ENCODE results near the gene DOK5. TPM values are rescaled to one million over a fixed set of nuclear protein-coding genes. Genes with fewer than 3 reads are reported as not detected.

DOK5 gene
- total RNA-seq, 3 donors from 2014 or later (not counting 1 experiment from before 2014, with no cell fraction given), result not detected

- H3K9me3 ChIP-seq (ENCODE audit: control insufficient read depth, insufficient read depth, low read length), result no peaks in the 10 kb centered on the region
- no peak overlapping the region for H3K27ac ChIP-seq (ENCODE audit: low read length)
- H3K9me3 Mint-ChIP-seq, result no peaks in the 10 kb centered on the region
- 88% methylated on average over 5 of the region's 5 CpGs for WGBS (ENCODE audit: insufficient coverage)
- H3K36me3 Mint-ChIP-seq, result peaks cover 7% of the 10 kb centered on the region
- H3K27me3 ChIP-seq (ENCODE audit: control insufficient read depth, insufficient read depth, low read length), result peaks cover 13% of the 10 kb centered on the region
- H3K4me3 ChIP-seq (ENCODE audit: low read length), result no peak overlapping the region
- intact Hi-C loops (cut with micrococcal nuclease), result no loop called here
- no peaks in the 10 kb centered on the region for H3K4me1 ChIP-seq (ENCODE audit: control insufficient read depth, insufficient read depth, low read length)
- TF ChIP-seq CTCF (IDR thresholded peaks at IDR 0.05), result no peak
- no peak overlapping the region for H3K4me3 Mint-ChIP-seq
- H3K27me3 Mint-ChIP-seq (ENCODE audit: low read depth in 2 of 2), result peaks cover 42 to 43% of the 10 kb centered on the region in 2 donors
- no peaks in the 10 kb centered on the region for H3K4me1 Mint-ChIP-seq
- ATAC-seq, result no peak
- H3K27ac Mint-ChIP-seq, result no peak overlapping the region
- no peak for DNase-seq
- no peaks in the 10 kb centered on the region for H3K36me3 ChIP-seq (ENCODE audit: control insufficient read depth, insufficient read depth, low read length)
Observed at GRCh38 chr20:54472607-54473006, 2.8 kb upstream of the DOK5 start.

GRCh38 chr20:54473340-54473739, 2.1 kb upstream of the DOK5 start:
- H3K4me3 ChIP-seq (ENCODE audit: low read length), result no peak overlapping the region
- H3K9me3 Mint-ChIP-seq, result no peaks in the 10 kb centered on the region
- H3K27me3 ChIP-seq (ENCODE audit: control insufficient read depth, insufficient read depth, low read length), result peaks cover 13% of the 10 kb centered on the region
- WGBS (ENCODE audit: insufficient coverage), result 94% methylated on average over 6 of the region's 7 CpGs
- H3K4me1 ChIP-seq (ENCODE audit: control insufficient read depth, insufficient read depth, low read length), result no peaks in the 10 kb centered on the region
- DNase-seq (no peak), ATAC-seq (no peak)
- H3K36me3 ChIP-seq (ENCODE audit: control insufficient read depth, insufficient read depth, low read length), result no peaks in the 10 kb centered on the region
- no peak overlapping the region for H3K27ac Mint-ChIP-seq
- H3K36me3 Mint-ChIP-seq, result peaks cover 7% of the 10 kb centered on the region
- H3K27ac ChIP-seq (ENCODE audit: low read length), result no peak overlapping the region
- H3K4me1 Mint-ChIP-seq, result no peaks in the 10 kb centered on the region
- no peak overlapping the region for H3K4me3 Mint-ChIP-seq
- TF ChIP-seq CTCF (IDR thresholded peaks at IDR 0.05), result no peak
- H3K27me3 Mint-ChIP-seq (ENCODE audit: low read depth in 2 of 2), result peaks cover 43 to 47% of the 10 kb centered on the region in 2 donors
- H3K9me3 ChIP-seq (ENCODE audit: control insufficient read depth, insufficient read depth, low read length), result no peaks in the 10 kb centered on the region
- intact Hi-C loops (cut with micrococcal nuclease), result no loop called here

- ATAC-seq (no peak), DNase-seq (no peak)
- H3K36me3 Mint-ChIP-seq, result peaks cover 7% of the 10 kb centered on the region
- H3K9me3 Mint-ChIP-seq, result no peaks in the 10 kb centered on the region
- H3K4me1 Mint-ChIP-seq, result no peaks in the 10 kb centered on the region
- no peak for TF ChIP-seq CTCF (IDR thresholded peaks at IDR 0.05)
- H3K27me3 Mint-ChIP-seq (ENCODE audit: low read depth in 2 of 2), result peaks cover 47% of the 10 kb centered on the region in 2 donors
- intact Hi-C loops (cut with micrococcal nuclease), result no loop called here
- Histone ChIP-seq H3K36me3 (ENCODE audit: control insufficient read depth, insufficient read depth, low read length) (no peaks in the 10 kb centered on the region), H3K4me1 (ENCODE audit: control insufficient read depth, insufficient read depth, low read length) (no peaks in the 10 kb centered on the region), H3K9me3 (ENCODE audit: control insufficient read depth, insufficient read depth, low read length) (no peaks in the 10 kb centered on the region), H3K27ac (ENCODE audit: low read length) (no peak overlapping the region), H3K4me3 (ENCODE audit: low read length) (no peak overlapping the region), H3K27me3 (ENCODE audit: control insufficient read depth, insufficient read depth, low read length) (peaks cover 16% of the 10 kb centered on the region)
- H3K27ac Mint-ChIP-seq, result no peak overlapping the region
- H3K4me3 Mint-ChIP-seq, result no peak overlapping the region
- 50% methylated on average over 2 of the region's 3 CpGs for WGBS (ENCODE audit: insufficient coverage)
Observed at GRCh38 chr20:54474046-54474445, 1.3 kb upstream of the DOK5 start.

GRCh38 chr20:54474866-54475265, 527 bp upstream of the DOK5 start:
- Mint-ChIP-seq H3K4me3 (no peak overlapping the region), H3K27me3 (ENCODE audit: low read depth in 2 of 2) (peaks cover 51 to 54% of the 10 kb centered on the region in 2 donors), H3K9me3 (no peaks in the 10 kb centered on the region), H3K4me1 (no peaks in the 10 kb centered on the region), H3K27ac (no peak overlapping the region), H3K36me3 (peaks cover 7% of the 10 kb centered on the region)
- 25% methylated on average over 6 of the region's 10 CpGs for WGBS (ENCODE audit: insufficient coverage)
- TF ChIP-seq CTCF (IDR thresholded peaks at IDR 0.05), result no peak
- no peak for ATAC-seq
- no peak for DNase-seq
- Histone ChIP-seq H3K36me3 (ENCODE audit: control insufficient read depth, insufficient read depth, low read length) (no peaks in the 10 kb centered on the region), H3K9me3 (ENCODE audit: control insufficient read depth, insufficient read depth, low read length) (no peaks in the 10 kb centered on the region), H3K4me3 (ENCODE audit: low read length) (no peak overlapping the region), H3K27ac (ENCODE audit: low read length) (no peak overlapping the region), H3K4me1 (ENCODE audit: control insufficient read depth, insufficient read depth, low read length) (no peaks in the 10 kb centered on the region), H3K27me3 (ENCODE audit: control insufficient read depth, insufficient read depth, low read length) (peaks cover 16% of the 10 kb centered on the region)
- intact Hi-C loops (cut with micrococcal nuclease), result no loop called here
